Gastroesophageal sphincter (tissue), 4 donors: ENCODE data around the gene CHRND. TPM values are rescaled to one million over a fixed set of nuclear protein-coding genes. Genes with fewer than 3 reads are reported as not detected.

ENCODE experiments used
- ATAC-seq: fragments of 150-250 bp; one replicate; pipeline ENCODE4 v1.9.1; 2016; ENCODE audit warnings: mild to moderate bottlenecking, moderate library complexity
- H3K27ac ChIP-seq, 4 donors: fragments of 200-600 bp; sonication (generic) in 3 of 4; 1 replicate in 3 of 4; 2 replicates in 1 of 4; pipeline ENCODE4 v1.5.1; 2016 to 2019
- H3K27me3 ChIP-seq: fragments of 200-600 bp; sonication (generic); one replicate; pipeline ENCODE4 v1.5.1; 2019
- H3K36me3 ChIP-seq, 2 donors: fragments of 200-600 bp; sonication (generic); one replicate each; pipeline ENCODE4 v1.5.1; 2019; ENCODE audit warnings: control low read depth in 1 of 2
- H3K4me1 ChIP-seq, 3 donors: fragments of 200-600 bp; sonication (generic); 1 replicate in 2 of 3; 2 replicates in 1 of 3; pipeline ENCODE4 v1.5.1; 2016 to 2019; ENCODE audit warnings: control low read depth in 2 of 3
- H3K4me3 ChIP-seq, 2 donors: fragments of 200-600 bp; sonication (generic); one replicate each; pipeline ENCODE4 v1.5.1; 2019; ENCODE audit warnings: mild to moderate bottlenecking in 1 of 2, moderate library complexity in 1 of 2
- H3K9me3 ChIP-seq, 3 donors: fragments of 200-600 bp; sonication (generic); one replicate each; pipeline ENCODE4 v1.5.1; 2017 to 2019; ENCODE audit warnings: control low read depth in 2 of 3
- CTCF ChIP-seq, 4 experiments: fragments of 200-600 bp in 2 of 4; fragments of 450-650 bp in 2 of 4; sonication (generic) in 1 of 4; IDR thresholded peaks; one replicate each; pipeline ENCODE4 v1.5.1; 2017 to 2019; ENCODE audit warnings: antibody characterized with exemption in 4 of 4, mild to moderate bottlenecking in 2 of 4, moderate library complexity in 2 of 4
- EP300 ChIP-seq: sonication (generic); formaldehyde crosslinking; IDR thresholded peaks from one replicate; pipeline ENCODE4 v1.6.1; 2017; ENCODE audit warnings: antibody characterized with exemption, mild to moderate bottlenecking
- POLR2A ChIP-seq, 2 donors: fragments of 450-650 bp; IDR thresholded peaks; one replicate each; pipeline ENCODE4 v1.6.1; 2017; ENCODE audit warnings: antibody characterized with exemption in 2 of 2, mild to moderate bottlenecking in 2 of 2, moderate library complexity in 1 of 2
- POLR2AphosphoS5 ChIP-seq: sonication (generic); formaldehyde crosslinking; IDR thresholded peaks from one replicate; pipeline ENCODE4 v1.6.1; 2017; ENCODE audit warnings: antibody characterized with exemption
- WGBS, 2 donors: methylation state at CpG; one replicate each; pipeline ENCODE4 v1.1.5; 2018; ENCODE audit warnings: low coverage in 1 of 2; 5-methylcytosine and 5-hydroxymethylcytosine counted together
- total RNA-seq, 4 donors: library from RNA; depleted of rRNA; stranded (reverse); fragments of >200 nt; gene quantifications; one replicate each; pipeline ENCODE4 v1.1.0, GENCODE V29; 2016

Gene CHRND
- total RNA-seq, 4 donors from 2014 or later, result not detected

DNA sequence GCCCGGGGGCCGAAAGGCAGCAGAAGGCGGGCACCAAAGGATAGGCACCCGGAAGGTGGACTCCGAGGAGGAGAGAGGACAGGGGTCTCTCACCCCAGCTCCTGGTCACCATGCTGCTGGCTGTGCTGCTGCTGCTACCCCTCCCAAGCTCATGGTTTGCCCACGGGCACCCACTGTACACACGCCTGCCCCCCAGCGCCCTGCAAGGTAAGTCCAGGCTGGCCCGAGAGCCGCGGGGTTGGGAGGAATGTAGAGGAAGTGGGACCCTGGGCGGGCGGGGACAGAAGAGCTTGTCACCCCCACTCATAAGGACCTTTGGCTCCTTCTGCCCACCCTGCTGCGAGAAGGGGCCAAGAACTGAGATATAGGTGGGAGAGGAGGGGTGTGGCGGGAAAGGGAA lies 5.5 kb upstream of the CHRND start:
- Histone ChIP-seq H3K4me1 (peaks cover 0 to 38% (median 21%) of the 10 kb centered on the region in 3 donors), H3K27ac (no peak overlapping the region), H3K27me3 (peaks cover 72% of the 10 kb centered on the region), H3K4me3 (no peak overlapping the region), H3K9me3 (no peaks in the 10 kb centered on the region), H3K36me3 (no peaks in the 10 kb centered on the region)
- WGBS, 2 donors, result 70% methylated on average over 2 of the region's 15 CpGs; no CpG with 5 or more reads in 1 of the 2 donors
- no peak for ATAC-seq
- no peak for TF ChIP-seq POLR2AphosphoS5
- no peak for TF ChIP-seq POLR2A (IDR thresholded peaks at IDR 0.05)

GRCh38 chr2:232521098-232521497 lies 4.9 kb upstream of the CHRND start:
- Histone ChIP-seq H3K27me3 (peaks cover 78% of the 10 kb centered on the region), H3K9me3 (no peaks in the 10 kb centered on the region)

GRCh38 chr2:232521959-232522622 lies 3.9 kb upstream of the CHRND start:
- H3K4me3 ChIP-seq, result peak overlapping the region in 1 of 2 donors; percentile 40
- ATAC-seq, result peak; percentile 65
- peaks cover 0 to 44% (median 25%) of the 10 kb centered on the region in 3 donors for H3K4me1 ChIP-seq
- no peak overlapping the region for H3K27ac ChIP-seq
- H3K27me3 ChIP-seq, result peaks cover 80% of the 10 kb centered on the region
- TF ChIP-seq CTCF (IDR thresholded peaks at IDR 0.05), result peak in 3 of 4 experiments; percentile 74 to 98 (median 87)
- no peak for TF ChIP-seq POLR2AphosphoS5
- no CpG with 5 or more reads among the region's 66 CpGs for WGBS, 2 donors
- H3K36me3 ChIP-seq, result no peaks in the 10 kb centered on the region
- H3K9me3 ChIP-seq, result no peaks in the 10 kb centered on the region

More at GRCh38 chr2:232521098-232521497, 4.9 kb upstream of the CHRND start:
- WGBS, 2 donors, result 74 to 100% methylated on average over 5 to 6 of the region's 14 CpGs
- no peak for ATAC-seq
- Histone ChIP-seq H3K4me3 (no peak overlapping the region), H3K4me1 (peaks cover 0 to 44% (median 25%) of the 10 kb centered on the region in 3 donors), H3K27ac (no peak overlapping the region), H3K36me3 (no peaks in the 10 kb centered on the region)
- TF ChIP-seq CTCF (IDR thresholded peaks at IDR 0.05) (no peak), POLR2A (IDR thresholded peaks at IDR 0.05) (no peak), POLR2AphosphoS5 (no peak), EP300 (no peak)

DNA sequence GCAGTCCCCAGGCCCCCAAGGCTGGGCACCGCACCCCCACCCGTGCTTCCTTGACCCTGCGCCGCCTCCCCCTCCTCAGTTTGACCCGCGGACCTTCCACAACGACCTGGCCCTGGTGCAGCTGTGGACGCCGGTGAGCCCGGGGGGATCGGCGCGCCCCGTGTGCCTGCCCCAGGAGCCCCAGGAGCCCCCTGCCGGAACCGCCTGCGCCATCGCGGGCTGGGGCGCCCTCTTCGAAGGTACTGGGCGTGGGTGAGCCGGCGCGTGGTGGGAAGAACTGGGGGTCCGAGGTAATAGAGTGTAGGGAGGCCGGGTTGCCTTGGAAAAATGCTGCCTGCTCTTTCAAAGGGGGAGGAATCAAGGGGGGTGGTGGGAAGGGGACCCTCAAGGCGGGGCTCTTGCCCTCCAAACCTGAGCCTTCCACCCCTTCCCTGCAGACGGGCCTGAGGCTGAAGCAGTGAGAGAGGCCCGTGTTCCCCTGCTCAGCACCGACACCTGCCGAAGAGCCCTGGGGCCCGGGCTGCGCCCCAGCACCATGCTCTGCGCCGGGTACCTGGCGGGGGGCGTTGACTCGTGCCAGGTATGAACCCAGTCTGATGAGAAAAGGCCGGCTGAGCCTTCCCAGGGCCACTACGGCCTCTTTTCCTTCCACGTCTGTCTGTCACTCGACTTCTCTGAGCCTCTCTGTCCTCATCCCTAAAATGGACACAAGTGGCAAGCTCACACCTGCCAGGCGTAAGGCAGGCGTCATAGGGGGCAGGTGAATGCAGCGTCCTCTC lies 3.1 kb upstream of the CHRND start:
- Histone ChIP-seq H3K4me1 (peaks cover 0 to 44% (median 25%) of the 10 kb centered on the region in 3 donors), H3K9me3 (no peaks in the 10 kb centered on the region), H3K36me3 (no peaks in the 10 kb centered on the region), H3K4me3 (peak overlapping the region in 1 of 2 donors; percentile 40), H3K27ac (no peak overlapping the region), H3K27me3 (peaks cover 80% of the 10 kb centered on the region)
- TF ChIP-seq CTCF (IDR thresholded peaks at IDR 0.05), result no peak
- TF ChIP-seq POLR2AphosphoS5, result no peak
- no peak for TF ChIP-seq EP300
- TF ChIP-seq POLR2A (IDR thresholded peaks at IDR 0.05), result no peak
- 0% methylated on average over 1 of the region's 46 CpGs; no CpG with 5 or more reads in 1 of the 2 donors for WGBS, 2 donors
- ATAC-seq, result no peak

DNA sequence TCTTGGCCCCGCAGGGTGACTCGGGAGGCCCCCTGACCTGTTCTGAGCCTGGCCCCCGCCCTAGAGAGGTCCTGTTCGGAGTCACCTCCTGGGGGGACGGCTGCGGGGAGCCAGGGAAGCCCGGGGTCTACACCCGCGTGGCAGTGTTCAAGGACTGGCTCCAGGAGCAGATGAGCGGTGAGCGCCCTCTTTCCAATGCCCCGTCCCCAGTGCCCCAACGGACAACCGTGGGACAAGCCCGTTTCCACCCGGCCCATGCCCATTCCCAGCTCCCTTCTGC lies 2.6 kb upstream of the CHRND start:
- Histone ChIP-seq H3K9me3 (no peaks in the 10 kb centered on the region), H3K4me3 (peak overlapping the region in 1 of 2 donors; percentile 40)

More for the DNA sequence above, 2.6 kb upstream of the CHRND start:
- peaks cover 85% of the 10 kb centered on the region for H3K27me3 ChIP-seq
- 11% methylated on average over 4 of the region's 16 CpGs; no CpG with 5 or more reads in 1 of the 2 donors for WGBS, 2 donors
- ATAC-seq, result no peak
- TF ChIP-seq POLR2A (IDR thresholded peaks at IDR 0.05) (no peak), EP300 (no peak), CTCF (IDR thresholded peaks at IDR 0.05) (no peak), POLR2AphosphoS5 (no peak)
- no peak overlapping the region for H3K27ac ChIP-seq
- no peaks in the 10 kb centered on the region for H3K36me3 ChIP-seq
- peaks cover 0 to 44% (median 25%) of the 10 kb centered on the region in 3 donors for H3K4me1 ChIP-seq
